ENCODE data around the gene ABLIM1. TPM values are rescaled to one million over a fixed set of nuclear protein-coding genes. Genes with fewer than 3 reads are reported as not detected.

ABLIM1 gene
- total and polyA plus RNA-seq, 10 of the 15 experiments (the other 5 are each of a cell fraction or from before 2014, with no cell fraction given): 14.2 to 50.5 (median 28.1) TPM

DNA sequence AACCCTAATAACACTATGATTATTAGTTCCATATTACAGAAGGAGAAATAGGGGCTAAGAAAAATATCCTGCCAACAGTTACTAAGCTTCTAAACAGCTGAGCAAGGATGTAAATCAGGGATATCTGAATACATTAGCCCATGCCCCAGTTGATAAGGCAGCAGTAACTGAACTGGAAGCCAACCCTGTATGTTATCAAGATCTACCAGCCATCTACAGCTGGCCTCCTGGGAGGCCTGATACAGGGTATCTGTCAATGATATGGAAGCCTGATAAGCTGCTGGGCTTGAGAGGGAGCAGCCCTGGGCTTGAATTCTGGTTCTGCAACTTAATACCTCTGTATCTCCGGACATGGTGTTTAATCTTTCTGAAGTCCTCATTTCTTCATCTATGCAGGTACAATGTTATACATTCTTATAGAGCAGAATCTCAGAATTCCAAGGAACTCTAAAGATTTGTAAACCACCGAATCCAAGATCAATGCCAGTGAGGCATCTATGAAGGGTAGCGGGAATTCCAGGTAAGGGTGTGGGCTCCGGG, 215.9 kb downstream of the ABLIM1 start (continued):
- TF ChIP-seq RAD51 (IDR thresholded peaks at IDR 0.05): no peak
- no peak for TF ChIP-seq NFYA (IDR thresholded peaks at IDR 0.05; ENCODE audit: borderline replicate concordance, low read depth, low read length)
- TF ChIP-seq KDM1A (IDR thresholded peaks at IDR 0.05; ENCODE audit: borderline replicate concordance): no peak
- no peak for TF ChIP-seq ZBED1 (IDR thresholded peaks at IDR 0.05; ENCODE audit: borderline replicate concordance)
- TF ChIP-seq POLR2AphosphoS5 (IDR thresholded peaks at IDR 0.05; ENCODE audit: low read length): no peak
- no peak for TF ChIP-seq CUX1 (IDR thresholded peaks at IDR 0.05; ENCODE audit: insufficient replicate concordance, low read depth, low read length)
- no peak for TF ChIP-seq YY1 (IDR thresholded peaks at IDR 0.05; ENCODE audit: low read depth, low read length)

DNA sequence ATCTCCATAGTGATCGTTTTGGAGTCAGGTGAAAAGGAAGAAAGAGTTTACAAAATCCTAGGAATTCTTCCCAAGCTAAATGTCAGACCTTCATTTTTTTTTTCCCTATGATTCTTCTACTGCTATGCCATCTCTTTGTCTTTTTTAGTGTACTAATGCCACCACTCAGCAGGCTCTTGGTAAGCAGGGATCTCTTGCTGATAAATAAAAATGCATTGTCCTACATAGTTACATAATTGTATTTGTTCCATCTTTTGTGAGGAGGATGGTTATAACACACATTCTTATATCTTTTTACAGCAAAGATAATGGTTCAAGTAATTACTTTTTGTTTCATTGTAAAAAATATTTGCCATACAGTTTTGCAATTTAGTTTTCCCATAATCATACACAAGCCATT, 217.0 kb downstream of the ABLIM1 start:
- no peak overlapping the region for H2AFZ ChIP-seq (ENCODE audit: control insufficient read depth, low read depth, low read length)
- no peak overlapping the region for H3K4me2 ChIP-seq (ENCODE audit: control insufficient read depth, insufficient read depth)
- DNase-seq (ENCODE audit: low read depth, low spot score) (no peak), ATAC-seq (no peak), FAIRE-seq (no peak)
- ChIA-PET POLR2A (no interaction called here), RAD21 (ENCODE audit: unreplicated experiment) (no interaction called here), CTCF (interaction anchor here (7.9 kb wide), 1 partner anchor 137 kb away, joined by 58 read pairs; no protein-coding TSS in a partner anchor), SMC1A (ENCODE audit: uncharacterized antibody, unreplicated experiment) (no interaction called here)
- no peaks in the 10 kb centered on the region for H3K9me3 ChIP-seq (replicated peaks; ENCODE audit: control insufficient read depth, insufficient read depth, low read length)
- H3K79me2 ChIP-seq (ENCODE audit: control insufficient read depth, insufficient read depth, low read length): no peaks in the 10 kb centered on the region
- no peak overlapping the region for H3K9ac ChIP-seq (ENCODE audit: control insufficient read depth, insufficient read depth, low read length)
- TF ChIP-seq SIX5 (IDR thresholded peaks at IDR 0.05; ENCODE audit: low read depth, low read length, severe bottlenecking) (no peak), PAX5 (IDR thresholded peaks at IDR 0.05; ENCODE audit: borderline replicate concordance, low read depth, low read length) (no peak), NRF1 (conservative IDR thresholded peaks at IDR 0.05; ENCODE audit: low read depth, low read length) (no peak), SMAD5 (IDR thresholded peaks at IDR 0.05; ENCODE audit: low read depth) (no peak)
- TF ChIP-seq, protein P1, sequence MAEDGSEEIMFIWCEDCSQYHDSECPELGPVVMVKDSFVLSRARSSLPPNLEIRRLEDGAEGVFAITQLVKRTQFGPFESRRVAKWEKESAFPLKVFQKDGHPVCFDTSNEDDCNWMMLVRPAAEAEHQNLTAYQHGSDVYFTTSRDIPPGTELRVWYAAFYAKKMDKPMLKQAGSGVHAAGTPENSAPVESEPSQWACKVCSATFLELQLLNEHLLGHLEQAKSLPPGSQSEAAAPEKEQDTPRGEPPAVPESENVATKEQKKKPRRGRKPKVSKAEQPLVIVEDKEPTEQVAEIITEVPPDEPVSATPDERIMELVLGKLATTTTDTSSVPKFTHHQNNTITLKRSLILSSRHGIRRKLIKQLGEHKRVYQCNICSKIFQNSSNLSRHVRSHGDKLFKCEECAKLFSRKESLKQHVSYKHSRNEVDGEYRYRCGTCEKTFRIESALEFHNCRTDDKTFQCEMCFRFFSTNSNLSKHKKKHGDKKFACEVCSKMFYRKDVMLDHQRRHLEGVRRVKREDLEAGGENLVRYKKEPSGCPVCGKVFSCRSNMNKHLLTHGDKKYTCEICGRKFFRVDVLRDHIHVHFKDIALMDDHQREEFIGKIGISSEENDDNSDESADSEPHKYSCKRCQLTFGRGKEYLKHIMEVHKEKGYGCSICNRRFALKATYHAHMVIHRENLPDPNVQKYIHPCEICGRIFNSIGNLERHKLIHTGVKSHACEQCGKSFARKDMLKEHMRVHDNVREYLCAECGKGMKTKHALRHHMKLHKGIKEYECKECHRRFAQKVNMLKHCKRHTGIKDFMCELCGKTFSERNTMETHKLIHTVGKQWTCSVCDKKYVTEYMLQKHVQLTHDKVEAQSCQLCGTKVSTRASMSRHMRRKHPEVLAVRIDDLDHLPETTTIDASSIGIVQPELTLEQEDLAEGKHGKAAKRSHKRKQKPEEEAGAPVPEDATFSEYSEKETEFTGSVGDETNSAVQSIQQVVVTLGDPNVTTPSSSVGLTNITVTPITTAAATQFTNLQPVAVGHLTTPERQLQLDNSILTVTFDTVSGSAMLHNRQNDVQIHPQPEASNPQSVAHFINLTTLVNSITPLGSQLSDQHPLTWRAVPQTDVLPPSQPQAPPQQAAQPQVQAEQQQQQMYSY (CRISPR knock-in tag; IDR thresholded peaks at IDR 0.05): no peak
- H3K36me3 ChIP-seq (ENCODE audit: control insufficient read depth in 2 of 2, insufficient read depth in 2 of 2, low read length in 1 of 2): peaks cover 0 to 3% of the 10 kb centered on the region in 2 experiments; a peak in 1 of 4 replicates
- in situ Hi-C loops (cut with MboI) (loop anchor here (25.0 kb wide), 2 partner anchors 96 to 254 kb away; partner anchors contain the start of gene TDRD1), intact Hi-C loops (cut with micrococcal nuclease; ENCODE audit: unreplicated experiment) (no loop called here)
- no peak overlapping the region for H3K4me3 ChIP-seq
- no peaks in the 10 kb centered on the region for H4K20me1 ChIP-seq (ENCODE audit: control insufficient read depth, insufficient read depth)
- BruUV-seq (replicated peaks): no TSS peak
- no peaks in the 10 kb centered on the region for H3K27me3 ChIP-seq (replicated peaks in 1 of 2; ENCODE audit: control insufficient read depth in 2 of 2, insufficient read depth in 2 of 2, low read length in 1 of 2)
- no peaks in the 10 kb centered on the region for H3K4me1 ChIP-seq (ENCODE audit: control insufficient read depth, insufficient read depth, low read length)
- H3K27ac ChIP-seq (ENCODE audit: control insufficient read depth, insufficient read depth): no peak overlapping the region
- WGBS (ENCODE audit: insufficient coverage, insufficient replicate concordance, low lambda C conversion rate, missing lambda C conversion rate): 36% methylated on average over 1 of the region's 1 CpG
